T-helper 1 cell treated with Interleukin-12 subunit alpha and Interleukin-12 subunit beta and Interleukin-4 antibody, amounts not matched to agents 30 μg/mL and 1 μg/mL, for 36 hours (primary cell): Measurements from ENCODE around the gene GPR179.

Source experiments
- H3K27ac Mint-ChIP-seq: one replicate; pipeline ENCODE4 v1.8.0; 2021; ENCODE audit warnings: mild to moderate bottlenecking, mixed read lengths
- H3K27me3 Mint-ChIP-seq: one replicate; pipeline ENCODE4 v1.8.0; 2021; ENCODE audit warnings: low read depth, mixed read lengths
- H3K36me3 Mint-ChIP-seq: one replicate; pipeline ENCODE4 v1.8.0; 2021; ENCODE audit warnings: low read depth, mixed read lengths
- H3K4me1 Mint-ChIP-seq: one replicate; pipeline ENCODE4 v1.8.0; 2021; ENCODE audit warnings: low read depth, mixed read lengths
- H3K4me3 Mint-ChIP-seq: one replicate; pipeline ENCODE4 v1.8.0; 2021; ENCODE audit warnings: mild to moderate bottlenecking, moderate library complexity, mixed read lengths
- H3K9me3 Mint-ChIP-seq: one replicate; pipeline ENCODE4 v1.8.0; 2021; ENCODE audit warnings: mixed read lengths

GPR179 gene

GRCh38 chr17:38343608-38344419 is at the start of gene GPR179:
GPR179 (minus strand) TSS chr17:38343956; CDS start chr17:38343789, 167 bp downstream.
- no peaks in the 10 kb centered on the region for H3K36me3 Mint-ChIP-seq

DNA sequence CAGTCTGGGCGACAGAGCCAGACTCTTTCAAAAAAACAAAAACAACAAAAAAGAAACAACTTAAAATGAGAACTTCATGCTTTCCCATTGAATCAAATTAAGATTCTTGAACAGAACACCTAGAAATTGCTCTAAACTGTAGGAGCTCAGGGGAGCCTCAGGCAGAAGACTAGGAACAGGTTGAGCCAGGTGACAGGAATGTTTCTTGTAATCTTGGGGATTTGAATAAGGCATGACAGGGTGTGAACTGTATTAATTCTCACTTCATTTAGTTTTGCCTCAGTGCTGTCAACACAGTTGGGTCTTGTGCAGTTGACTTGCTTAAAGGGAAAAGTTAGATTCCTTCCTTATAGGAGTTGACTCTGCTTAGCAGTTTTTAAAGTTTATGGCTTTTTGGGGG is 35.7 kb upstream of the GPR179 start:
- no peaks in the 10 kb centered on the region for H3K4me1 Mint-ChIP-seq
- no peak overlapping the region for H3K27ac Mint-ChIP-seq
- H3K36me3 Mint-ChIP-seq: peaks cover 6% of the 10 kb centered on the region
- H3K4me3 Mint-ChIP-seq: no peak overlapping the region
- H3K9me3 Mint-ChIP-seq: no peaks in the 10 kb centered on the region
- no peaks in the 10 kb centered on the region for H3K27me3 Mint-ChIP-seq

More at GRCh38 chr17:38343608-38344419, at the start of gene GPR179:
- H3K4me1 Mint-ChIP-seq: peaks cover under 1% of the 10 kb centered on the region
- no peak within 1 kb of the TSS for H3K27ac Mint-ChIP-seq
- H3K9me3 Mint-ChIP-seq: no peaks in the 10 kb centered on the region
- peaks cover 5% of the 10 kb centered on the region for H3K27me3 Mint-ChIP-seq
- H3K4me3 Mint-ChIP-seq: no peak within 1 kb of the TSS

- no peaks in the 10 kb centered on the region for H3K9me3 Mint-ChIP-seq
- H3K27ac Mint-ChIP-seq: no peak overlapping the region
- peaks cover 4% of the 10 kb centered on the region for H3K4me1 Mint-ChIP-seq
- H3K27me3 Mint-ChIP-seq: no peaks in the 10 kb centered on the region
- no peak overlapping the region for H3K4me3 Mint-ChIP-seq
- H3K36me3 Mint-ChIP-seq: peaks cover 21% of the 10 kb centered on the region
These were observed 25.5 kb upstream of the GPR179 start for GRCh38 chr17:38369124-38369886.

GRCh38 chr17:38364741-38365140 is 21.0 kb upstream of the GPR179 start:
- H3K27ac Mint-ChIP-seq: no peak overlapping the region
- no peaks in the 10 kb centered on the region for H3K27me3 Mint-ChIP-seq
- H3K4me1 Mint-ChIP-seq: peaks cover 3% of the 10 kb centered on the region
- H3K36me3 Mint-ChIP-seq: peaks cover 11% of the 10 kb centered on the region
- H3K4me3 Mint-ChIP-seq: no peak overlapping the region
- H3K9me3 Mint-ChIP-seq: no peaks in the 10 kb centered on the region

DNA sequence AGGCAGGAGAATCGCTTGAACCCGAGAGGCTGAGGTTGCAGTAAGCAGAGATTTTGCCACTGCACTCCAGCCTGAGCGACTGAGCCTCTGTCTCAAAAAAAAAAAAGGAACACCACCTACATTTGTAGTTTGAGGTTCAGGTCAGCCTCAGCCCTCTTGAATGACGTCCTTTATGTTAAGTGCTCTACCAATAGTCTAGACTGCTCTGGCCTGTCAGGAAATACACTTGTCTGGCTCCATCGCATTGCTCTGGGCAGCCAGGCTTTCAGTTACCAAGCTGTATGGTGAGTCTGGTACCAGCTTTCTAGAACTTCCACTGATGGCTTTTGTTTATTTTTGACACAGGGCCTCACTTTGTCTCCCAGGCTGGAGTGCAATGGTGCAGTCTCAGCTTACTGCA is 19.3 kb upstream of the GPR179 start:
- Mint-ChIP-seq H3K27ac (no peak overlapping the region), H3K27me3 (no peaks in the 10 kb centered on the region), H3K9me3 (no peaks in the 10 kb centered on the region), H3K4me1 (no peaks in the 10 kb centered on the region), H3K4me3 (no peak overlapping the region), H3K36me3 (peaks cover 4% of the 10 kb centered on the region)

DNA sequence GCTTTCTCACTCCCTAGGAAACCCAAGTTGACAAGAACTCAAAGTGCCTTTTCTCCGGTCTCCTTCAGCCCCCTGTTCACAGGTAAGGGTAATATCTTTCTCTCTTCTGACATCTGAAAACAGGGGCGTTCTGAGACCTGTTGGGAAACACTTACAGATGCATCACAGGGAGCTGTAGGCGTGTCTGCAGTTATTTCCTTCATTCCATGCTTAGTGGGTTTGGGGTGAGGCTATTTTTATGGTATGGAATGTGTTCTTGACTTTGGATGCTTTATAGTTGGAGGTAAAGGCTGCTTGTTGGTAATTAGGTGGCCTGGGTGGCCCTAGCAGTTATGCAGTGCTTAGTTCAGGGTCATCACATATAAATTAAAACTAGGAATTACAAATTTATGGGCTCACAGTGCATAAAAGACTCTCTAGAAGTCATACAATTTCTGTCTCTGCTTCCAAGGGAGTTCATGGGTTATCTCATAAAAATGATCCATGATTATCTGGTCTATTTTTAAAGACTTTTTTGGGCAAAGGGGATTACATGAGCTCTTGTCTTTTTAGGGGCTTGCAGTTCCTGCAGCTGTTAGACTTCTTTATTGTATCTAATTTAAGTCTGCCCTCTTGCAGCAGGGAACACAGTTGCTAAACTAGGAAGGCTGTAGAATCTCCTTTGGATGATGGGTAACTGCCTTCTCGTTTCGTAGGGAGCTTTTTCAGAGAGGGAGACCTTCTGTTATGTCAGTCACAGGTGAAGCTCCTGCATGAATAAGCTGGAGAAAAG is 18.1 kb upstream of the GPR179 start:
- Mint-ChIP-seq H3K4me1 (peaks cover 5% of the 10 kb centered on the region), H3K27me3 (no peaks in the 10 kb centered on the region), H3K9me3 (no peaks in the 10 kb centered on the region), H3K36me3 (peaks cover 3% of the 10 kb centered on the region), H3K27ac (no peak overlapping the region), H3K4me3 (no peak overlapping the region)

GRCh38 chr17:38358586-38359513 is 15.1 kb upstream of the GPR179 start:
- Mint-ChIP-seq H3K4me1 (peaks cover 23% of the 10 kb centered on the region), H3K36me3 (peaks cover 6% of the 10 kb centered on the region), H3K27ac (no peak overlapping the region), H3K27me3 (no peaks in the 10 kb centered on the region), H3K4me3 (no peak overlapping the region), H3K9me3 (no peaks in the 10 kb centered on the region)

GRCh38 chr17:38357486-38358123 is 13.8 kb upstream of the GPR179 start:
- no peaks in the 10 kb centered on the region for H3K9me3 Mint-ChIP-seq
- H3K27ac Mint-ChIP-seq: no peak overlapping the region
- H3K4me3 Mint-ChIP-seq: no peak overlapping the region
- H3K27me3 Mint-ChIP-seq: no peaks in the 10 kb centered on the region
- H3K4me1 Mint-ChIP-seq: peaks cover 31% of the 10 kb centered on the region
- peaks cover 6% of the 10 kb centered on the region for H3K36me3 Mint-ChIP-seq

DNA sequence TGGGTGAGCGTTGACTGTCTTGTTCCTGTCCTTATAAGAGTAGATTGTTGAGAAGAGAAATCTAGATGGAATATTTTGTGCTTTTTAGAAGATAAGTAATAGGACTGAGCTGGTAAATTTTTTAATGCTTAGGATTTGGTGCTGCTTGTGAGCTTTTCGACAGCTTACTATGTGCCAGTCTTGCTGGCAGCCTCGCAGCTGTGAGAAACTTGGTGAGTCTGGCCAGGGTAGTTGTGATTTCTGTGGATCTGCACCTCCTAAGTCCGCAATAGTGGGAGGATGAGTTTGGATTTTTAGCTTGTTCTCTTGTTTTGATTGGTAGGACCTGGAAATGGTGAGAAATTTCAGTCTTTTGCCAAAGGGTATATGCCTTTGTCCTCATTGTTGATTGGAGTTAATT is 11.5 kb upstream of the GPR179 start:
- H3K4me3 Mint-ChIP-seq: peak overlapping the region; percentile 12
- peaks cover 37% of the 10 kb centered on the region for H3K4me1 Mint-ChIP-seq
- H3K36me3 Mint-ChIP-seq: peaks cover 6% of the 10 kb centered on the region
- no peaks in the 10 kb centered on the region for H3K27me3 Mint-ChIP-seq
- no peak overlapping the region for H3K27ac Mint-ChIP-seq
- H3K9me3 Mint-ChIP-seq: no peaks in the 10 kb centered on the region

- Mint-ChIP-seq H3K27me3 (no peaks in the 10 kb centered on the region), H3K9me3 (no peaks in the 10 kb centered on the region), H3K4me3 (no peak overlapping the region), H3K4me1 (peaks cover 37% of the 10 kb centered on the region), H3K36me3 (peaks cover 6% of the 10 kb centered on the region), H3K27ac (no peak overlapping the region)
These were observed 10.7 kb upstream of the GPR179 start for GRCh38 chr17:38354466-38354865.

GRCh38 chr17:38353668-38354067 is 9.9 kb upstream of the GPR179 start:
- H3K27ac Mint-ChIP-seq: no peak overlapping the region
- no peaks in the 10 kb centered on the region for H3K9me3 Mint-ChIP-seq
- peak overlapping the region; percentile 68 for H3K4me3 Mint-ChIP-seq
- no peaks in the 10 kb centered on the region for H3K27me3 Mint-ChIP-seq
- peaks cover 6% of the 10 kb centered on the region for H3K36me3 Mint-ChIP-seq
- H3K4me1 Mint-ChIP-seq: peaks cover 41% of the 10 kb centered on the region

- Mint-ChIP-seq H3K9me3 (no peaks in the 10 kb centered on the region), H3K4me3 (peak overlapping the region; percentile 68), H3K36me3 (peaks cover 6% of the 10 kb centered on the region), H3K27ac (peak overlapping the region; percentile 37), H3K27me3 (no peaks in the 10 kb centered on the region), H3K4me1 (peaks cover 41% of the 10 kb centered on the region)
These were observed 9.4 kb upstream of the GPR179 start for GRCh38 chr17:38353086-38353604.
